ENCODE results near the gene OGT.
"Not testable (repeated sequence)": the region's sequence is repeated elsewhere in the genome, so short reads cannot be mapped to it uniquely, and the experiment has no call there.

GRCh38 chrX:71593210-71593609 lies 60.3 kb downstream of the OGT start:
- not testable (repeated sequence) for TF ChIP-seq CTCF (conservative IDR thresholded peaks at IDR 0.05 in 1 of 2, IDR thresholded peaks at IDR 0.05 in 1 of 2; ENCODE audit: extremely low read depth in 1 of 2, insufficient read depth in 1 of 2, low read depth in 1 of 2, low read length in 2 of 2); EZH2 (IDR thresholded peaks at IDR 0.05; ENCODE audit: borderline replicate concordance, low read length)

Measured in mammary epithelial cell (primary cell).